ENCODE results near the gene CASS4.
"Not testable (repeated sequence)": the region's sequence is repeated elsewhere in the genome, so short reads cannot be mapped to it uniquely, and the experiment has no call there.

GRCh38 chr20:56411287-56411686 is 773 bp upstream of the CASS4 start:
- TF ChIP-seq, protein P1, sequence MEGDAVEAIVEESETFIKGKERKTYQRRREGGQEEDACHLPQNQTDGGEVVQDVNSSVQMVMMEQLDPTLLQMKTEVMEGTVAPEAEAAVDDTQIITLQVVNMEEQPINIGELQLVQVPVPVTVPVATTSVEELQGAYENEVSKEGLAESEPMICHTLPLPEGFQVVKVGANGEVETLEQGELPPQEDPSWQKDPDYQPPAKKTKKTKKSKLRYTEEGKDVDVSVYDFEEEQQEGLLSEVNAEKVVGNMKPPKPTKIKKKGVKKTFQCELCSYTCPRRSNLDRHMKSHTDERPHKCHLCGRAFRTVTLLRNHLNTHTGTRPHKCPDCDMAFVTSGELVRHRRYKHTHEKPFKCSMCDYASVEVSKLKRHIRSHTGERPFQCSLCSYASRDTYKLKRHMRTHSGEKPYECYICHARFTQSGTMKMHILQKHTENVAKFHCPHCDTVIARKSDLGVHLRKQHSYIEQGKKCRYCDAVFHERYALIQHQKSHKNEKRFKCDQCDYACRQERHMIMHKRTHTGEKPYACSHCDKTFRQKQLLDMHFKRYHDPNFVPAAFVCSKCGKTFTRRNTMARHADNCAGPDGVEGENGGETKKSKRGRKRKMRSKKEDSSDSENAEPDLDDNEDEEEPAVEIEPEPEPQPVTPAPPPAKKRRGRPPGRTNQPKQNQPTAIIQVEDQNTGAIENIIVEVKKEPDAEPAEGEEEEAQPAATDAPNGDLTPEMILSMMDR (IDR thresholded peaks at IDR 0.05), result not testable (repeated sequence)
- not testable (repeated sequence) for TF ChIP-seq POLR2A, POLR2AphosphoS5 (IDR thresholded peaks at IDR 0.05)

Measured in gastroesophageal sphincter (tissue), 3 donors.